HepG2 (cell line): ENCODE results near the gene TBX18. TPM values are rescaled to one million over a fixed set of nuclear protein-coding genes. Genes with fewer than 3 reads are reported as not detected.

Source experiments
- ATAC-seq: fragments of 200-7000 bp; cut with Tn5 transposase; 3 replicates; pipeline ENCODE4 v1.9.1; 2020; ENCODE audit warnings: mild to moderate bottlenecking, moderate library complexity
- BruUV-seq: library from RNA; stranded (reverse); fragments of 400-500 nt; replicated peaks from 2 replicates; lab custom pipeline; 2021; lab: Mats Ljungman, UMichigan
- CTCF ChIA-PET: fragments of 300-600 bp; formaldehyde crosslinking; extraction: SDS; loops from one replicate; lab custom pipeline; 2021; ENCODE audit warnings: low total read pairs, inconsistent platforms, low intra/inter-chr PET ratio; lab: Yijun Ruan, JAX
- POLR2A ChIA-PET: fragments of 350-600 bp; sonication (Branson Sonifier 250); formaldehyde crosslinking; loops from one replicate; lab custom pipeline; 2020; ENCODE audit warnings: antibody characterized with exemption, inconsistent platforms; lab: Yijun Ruan, JAX
- DNase-seq: peaks from one replicate; pipeline ENCODE4 v3.0.0-alpha.2; 2015; ENCODE audit warnings: low spot score
- FAIRE-seq: peaks from 3 replicates; lab custom pipeline; 2011; peaks lifted over from hg19 to GRCh38; lab: Jason Lieb, UNC
- H2AFZ ChIP-seq: one replicate; pipeline ENCODE4 v1.6.1; 2011; ENCODE audit warnings: low read length, inconsistent platforms
- H3K27ac ChIP-seq: fragments of 300-600 bp; 3 replicates; pipeline ENCODE4 v1.8.0; 2011; ENCODE audit warnings: mixed run types, mild to moderate bottlenecking, mixed read lengths, low read length, inconsistent platforms; ENCODE audit not compliant: insufficient read depth; ENCODE audit errors: extremely low read length
- H3K27me3 ChIP-seq, 2 experiments: fragments of 200-600 bp in 1 of 2; 2 replicates in 1 of 2; 3 replicates in 1 of 2; pipeline versions ENCODE4 v1.6.0 to v1.8.0; 2011; ENCODE audit warnings: low read length in 2 of 2, mild to moderate bottlenecking in 2 of 2, moderate library complexity in 2 of 2, inconsistent platforms in 1 of 2; ENCODE audit not compliant: insufficient read depth in 2 of 2, control insufficient read depth in 1 of 2
- H3K36me3 ChIP-seq, 2 experiments: fragments of 200-600 bp in 1 of 2; replicated peaks in 1 of 2; 2 replicates in 1 of 2; 3 replicates in 1 of 2; pipeline versions ENCODE4 v1.5.1 to v1.8.0; 2011; ENCODE audit warnings: low read length in 2 of 2, inconsistent platforms in 1 of 2; ENCODE audit not compliant: insufficient read depth in 2 of 2, control insufficient read depth in 1 of 2
- H3K4me1 ChIP-seq: 2 replicates; pipeline ENCODE4 v1.5.1; 2012; ENCODE audit warnings: low read length, inconsistent platforms; ENCODE audit not compliant: insufficient read depth
- H3K4me2 ChIP-seq: 2 replicates; pipeline ENCODE4 v1.6.0; 2011; ENCODE audit warnings: low read depth, low read length, inconsistent platforms
- H3K4me3 ChIP-seq, 3 experiments: fragments of 200-600 bp in 1 of 3; sonication (generic), shearing (Covaris generic) in 1 of 3; replicated peaks in 1 of 3; 2 replicates each; pipeline ENCODE4 v1.5.1; 2011 to 2016; ENCODE audit warnings: low read length in 3 of 3, inconsistent platforms in 2 of 3, low read depth in 2 of 3, mild to moderate bottlenecking in 2 of 3, control low read depth in 1 of 3, mixed read lengths in 1 of 3; ENCODE audit not compliant: insufficient read depth in 1 of 3
- H3K79me2 ChIP-seq: one replicate; pipeline ENCODE4 v1.6.1; 2011; ENCODE audit warnings: low read length, inconsistent platforms; ENCODE audit not compliant: insufficient read depth
- H3K9ac ChIP-seq: 2 replicates; pipeline ENCODE4 v1.6.0; 2011; ENCODE audit warnings: mild to moderate bottlenecking, low read depth, low read length, inconsistent platforms; ENCODE audit not compliant: insufficient read depth
- H3K9me3 ChIP-seq: 2 replicates; pipeline ENCODE4 v1.5.1; 2012; ENCODE audit warnings: mild to moderate bottlenecking, low read length
- H4K20me1 ChIP-seq: 2 replicates; pipeline ENCODE4 v1.6.0; 2011; ENCODE audit warnings: inconsistent platforms, mild to moderate bottlenecking, low read length, moderate library complexity; ENCODE audit not compliant: insufficient read depth
- KLF12 ChIP-seq: sonication (generic); formaldehyde crosslinking; IDR thresholded peaks from 2 replicates; pipeline ENCODE4 v1.4.0; 2020; ENCODE audit warnings: missing genetic modification reagents, borderline replicate concordance
- PAWR ChIP-seq: sonication (generic); formaldehyde crosslinking; IDR thresholded peaks from 2 replicates; pipeline ENCODE4 v1.4.0; 2020; ENCODE audit warnings: missing genetic modification reagents, mild to moderate bottlenecking, borderline replicate concordance
- WGBS: methylation state at CpG from one replicate; pipeline ENCODE4 v1.1.6; 2017; ENCODE audit warnings: low lambda C conversion rate; 5-methylcytosine and 5-hydroxymethylcytosine counted together
- in situ Hi-C: cut with HindIII; loops from 2 replicates; pipeline ENCODE4 v1.10.0; 2017; ENCODE audit warnings: low pct_unique_long_range_greater_than_20kb; ENCODE audit not compliant: extremely low pct_ligation_motif_present
- intact Hi-C: fragments of 100-400 bp; cut with micrococcal nuclease; formaldehyde crosslinking; loops from one replicate; pipeline ENCODE4 v1.10.0; 2022; ENCODE audit not compliant: unreplicated experiment
- polyA plus RNA-seq, 8 experiments: library from polyadenylated mRNA; depleted of rRNA in 3 of 8; stranded (reverse) in 7 of 8; unstranded in 1 of 8; fragments of >200 nt; fragmentation: Illumina TruSeq in 4 of 8; extraction: Trizol in 4 of 8; gene quantifications; 2 replicates each; pipeline versions ENCODE4 v1.2.1 to v1.2.3, GENCODE V29; 2011 to 2016; ENCODE audit warnings: low read depth in 4 of 8, missing spikeins in 1 of 8, mixed read lengths in 1 of 8; ENCODE audit not compliant: insufficient read depth in 1 of 8
- total RNA-seq, 5 experiments: library from RNA; depleted of rRNA; stranded (reverse); fragments of >200 nt; fragmentation: Illumina TruSeq; extraction: Trizol; gene quantifications; 2 replicates each; pipeline ENCODE4 v1.2.3, GENCODE V29; 2016; ENCODE audit warnings: low read depth in 1 of 5
- TF ChIP-seq, protein P1 (sequence below): sonication (generic); formaldehyde crosslinking; IDR thresholded peaks from 2 replicates; pipeline ENCODE4; 2020; ENCODE audit warnings: missing genetic modification reagents, mild to moderate bottlenecking, borderline replicate concordance
- TF ChIP-seq, protein P2 (sequence below): sonication (generic); formaldehyde crosslinking; IDR thresholded peaks from 2 replicates; pipeline ENCODE4 v1.4.0; 2020; ENCODE audit warnings: missing genetic modification reagents, borderline replicate concordance
- TF ChIP-seq, protein P3 (sequence below): sonication (generic); formaldehyde crosslinking; IDR thresholded peaks from 2 replicates; pipeline ENCODE4 v1.4.0; 2020; ENCODE audit warnings: mild to moderate bottlenecking, missing genetic modification reagents, borderline replicate concordance

The TBX18 gene
- total and polyA plus RNA-seq, 2 of the 13 experiments (the other 11 are each of a cell fraction or from before 2014, with no cell fraction given): not detected

DNA sequence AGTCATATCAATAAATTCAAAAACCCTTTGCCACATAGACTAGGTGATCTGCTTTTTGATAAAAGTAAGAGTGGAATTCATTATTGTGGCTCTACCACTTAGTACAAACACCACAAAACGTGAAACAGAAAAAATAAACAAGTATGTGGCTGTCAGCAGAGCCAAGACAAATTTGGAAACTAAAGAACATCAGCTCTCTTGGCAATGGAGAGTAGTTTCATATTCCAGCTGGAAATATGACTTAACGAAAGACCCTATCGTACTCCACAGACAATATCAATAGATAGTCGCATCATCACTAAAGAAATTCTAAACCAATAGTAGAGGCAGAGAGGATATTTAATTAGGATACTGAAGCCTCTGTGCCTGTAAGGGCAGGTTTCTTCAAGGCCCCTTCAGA, 20.8 kb downstream of the TBX18 start (continued):
- TF ChIP-seq, protein P1, sequence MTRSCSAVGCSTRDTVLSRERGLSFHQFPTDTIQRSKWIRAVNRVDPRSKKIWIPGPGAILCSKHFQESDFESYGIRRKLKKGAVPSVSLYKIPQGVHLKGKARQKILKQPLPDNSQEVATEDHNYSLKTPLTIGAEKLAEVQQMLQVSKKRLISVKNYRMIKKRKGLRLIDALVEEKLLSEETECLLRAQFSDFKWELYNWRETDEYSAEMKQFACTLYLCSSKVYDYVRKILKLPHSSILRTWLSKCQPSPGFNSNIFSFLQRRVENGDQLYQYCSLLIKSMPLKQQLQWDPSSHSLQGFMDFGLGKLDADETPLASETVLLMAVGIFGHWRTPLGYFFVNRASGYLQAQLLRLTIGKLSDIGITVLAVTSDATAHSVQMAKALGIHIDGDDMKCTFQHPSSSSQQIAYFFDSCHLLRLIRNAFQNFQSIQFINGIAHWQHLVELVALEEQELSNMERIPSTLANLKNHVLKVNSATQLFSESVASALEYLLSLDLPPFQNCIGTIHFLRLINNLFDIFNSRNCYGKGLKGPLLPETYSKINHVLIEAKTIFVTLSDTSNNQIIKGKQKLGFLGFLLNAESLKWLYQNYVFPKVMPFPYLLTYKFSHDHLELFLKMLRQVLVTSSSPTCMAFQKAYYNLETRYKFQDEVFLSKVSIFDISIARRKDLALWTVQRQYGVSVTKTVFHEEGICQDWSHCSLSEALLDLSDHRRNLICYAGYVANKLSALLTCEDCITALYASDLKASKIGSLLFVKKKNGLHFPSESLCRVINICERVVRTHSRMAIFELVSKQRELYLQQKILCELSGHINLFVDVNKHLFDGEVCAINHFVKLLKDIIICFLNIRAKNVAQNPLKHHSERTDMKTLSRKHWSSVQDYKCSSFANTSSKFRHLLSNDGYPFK (CRISPR knock-in tag): no peak
- TF ChIP-seq, protein P2, sequence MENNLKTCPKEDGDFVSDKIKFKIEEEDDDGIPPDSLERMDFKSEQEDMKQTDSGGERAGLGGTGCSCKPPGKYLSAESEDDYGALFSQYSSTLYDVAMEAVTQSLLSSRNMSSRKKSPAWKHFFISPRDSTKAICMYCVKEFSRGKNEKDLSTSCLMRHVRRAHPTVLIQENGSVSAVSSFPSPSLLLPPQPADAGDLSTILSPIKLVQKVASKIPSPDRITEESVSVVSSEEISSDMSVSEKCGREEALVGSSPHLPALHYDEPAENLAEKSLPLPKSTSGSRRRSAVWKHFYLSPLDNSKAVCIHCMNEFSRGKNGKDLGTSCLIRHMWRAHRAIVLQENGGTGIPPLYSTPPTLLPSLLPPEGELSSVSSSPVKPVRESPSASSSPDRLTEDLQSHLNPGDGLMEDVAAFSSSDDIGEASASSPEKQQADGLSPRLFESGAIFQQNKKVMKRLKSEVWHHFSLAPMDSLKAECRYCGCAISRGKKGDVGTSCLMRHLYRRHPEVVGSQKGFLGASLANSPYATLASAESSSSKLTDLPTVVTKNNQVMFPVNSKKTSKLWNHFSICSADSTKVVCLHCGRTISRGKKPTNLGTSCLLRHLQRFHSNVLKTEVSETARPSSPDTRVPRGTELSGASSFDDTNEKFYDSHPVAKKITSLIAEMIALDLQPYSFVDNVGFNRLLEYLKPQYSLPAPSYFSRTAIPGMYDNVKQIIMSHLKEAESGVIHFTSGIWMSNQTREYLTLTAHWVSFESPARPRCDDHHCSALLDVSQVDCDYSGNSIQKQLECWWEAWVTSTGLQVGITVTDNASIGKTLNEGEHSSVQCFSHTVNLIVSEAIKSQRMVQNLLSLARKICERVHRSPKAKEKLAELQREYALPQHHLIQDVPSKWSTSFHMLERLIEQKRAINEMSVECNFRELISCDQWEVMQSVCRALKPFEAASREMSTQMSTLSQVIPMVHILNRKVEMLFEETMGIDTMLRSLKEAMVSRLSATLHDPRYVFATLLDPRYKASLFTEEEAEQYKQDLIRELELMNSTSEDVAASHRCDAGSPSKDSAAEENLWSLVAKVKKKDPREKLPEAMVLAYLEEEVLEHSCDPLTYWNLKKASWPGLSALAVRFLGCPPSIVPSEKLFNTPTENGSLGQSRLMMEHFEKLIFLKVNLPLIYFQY: no peak
- TF ChIP-seq PAWR (CRISPR knock-in tag) (no peak), KLF12 (CRISPR knock-in tag) (no peak)

DNA sequence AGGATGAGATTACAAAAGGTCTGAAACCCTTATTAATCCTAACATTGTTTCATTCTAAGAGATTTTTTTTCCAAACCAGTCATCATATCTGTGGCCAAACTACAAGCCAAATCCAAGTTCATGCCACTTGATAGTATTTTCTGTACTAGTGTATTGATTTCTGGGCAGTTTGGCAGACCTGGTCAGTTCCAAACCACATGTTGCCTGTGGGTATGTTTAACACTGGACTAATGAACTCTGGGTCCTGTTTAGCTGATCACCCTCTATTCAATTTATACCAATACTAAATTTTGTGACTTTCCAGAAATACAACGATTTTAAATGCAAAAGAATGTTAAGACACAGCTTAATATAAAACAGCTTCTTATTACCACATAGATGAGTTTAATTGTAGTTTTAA, 24.0 kb downstream of the TBX18 start:
- WGBS: 3% methylated on average over 1 of the region's 1 CpG
- FAIRE-seq (no peak), ATAC-seq (no peak), DNase-seq (no peak)
- ChIA-PET CTCF (no interaction called here), POLR2A (no interaction called here)
- Histone ChIP-seq H2AFZ (no peak overlapping the region), H4K20me1 (no peaks in the 10 kb centered on the region), H3K4me3 (no peak overlapping the region), H3K4me1 (no peaks in the 10 kb centered on the region), H3K27me3 (no peaks in the 10 kb centered on the region), H3K36me3 (no peaks in the 10 kb centered on the region), H3K27ac (no peak overlapping the region), H3K9ac (no peak overlapping the region), H3K4me2 (no peak overlapping the region), H3K79me2 (no peaks in the 10 kb centered on the region), H3K9me3 (no peaks in the 10 kb centered on the region)
- intact Hi-C loops: no loop called here
- TF ChIP-seq, protein P3, sequence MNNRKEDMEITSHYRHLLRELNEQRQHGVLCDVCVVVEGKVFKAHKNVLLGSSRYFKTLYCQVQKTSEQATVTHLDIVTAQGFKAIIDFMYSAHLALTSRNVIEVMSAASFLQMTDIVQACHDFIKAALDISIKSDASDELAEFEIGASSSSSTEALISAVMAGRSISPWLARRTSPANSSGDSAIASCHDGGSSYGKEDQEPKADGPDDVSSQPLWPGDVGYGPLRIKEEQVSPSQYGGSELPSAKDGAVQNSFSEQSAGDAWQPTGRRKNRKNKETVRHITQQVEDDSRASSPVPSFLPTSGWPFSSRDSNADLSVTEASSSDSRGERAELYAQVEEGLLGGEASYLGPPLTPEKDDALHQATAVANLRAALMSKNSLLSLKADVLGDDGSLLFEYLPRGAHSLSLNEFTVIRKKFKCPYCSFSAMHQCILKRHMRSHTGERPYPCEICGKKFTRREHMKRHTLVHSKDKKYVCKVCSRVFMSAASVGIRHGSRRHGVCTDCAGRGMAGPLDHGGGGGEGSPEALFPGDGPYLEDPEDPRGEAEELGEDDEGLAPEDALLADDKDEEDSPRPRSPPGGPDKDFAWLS (CRISPR knock-in tag): no peak
- in situ Hi-C loops: no loop called here
- BruUV-seq: no TSS peak
